ENCODE data around the gene FSIP1. TPM values are rescaled to one million over a fixed set of nuclear protein-coding genes. Genes with fewer than 3 reads are reported as not detected.

Gene FSIP1
- total RNA-seq, 1 experiment from 2014 or later: 0.79 TPM

- DNase-seq (ENCODE audit: low read depth in 1 of 2, low spot score in 2 of 2): no peak
- H3K27me3 ChIP-seq (replicated peaks): no peaks in the 10 kb centered on the region
- H3K4me1 ChIP-seq (replicated peaks): no peaks in the 10 kb centered on the region
- no peak overlapping the region for H3K4me3 ChIP-seq
- no peaks in the 10 kb centered on the region for H3K9me3 ChIP-seq (replicated peaks)
- H3K27ac ChIP-seq: no peak overlapping the region
- H3K36me3 ChIP-seq: peaks cover 51% of the 10 kb centered on the region
These were observed 19.1 kb upstream of the FSIP1 start for GRCh38 chr15:39801641-39802309.

- no peak overlapping the region for H3K4me3 ChIP-seq
- H3K9me3 ChIP-seq (replicated peaks): no peaks in the 10 kb centered on the region
- peaks cover 42% of the 10 kb centered on the region for H3K36me3 ChIP-seq
- no peaks in the 10 kb centered on the region for H3K27me3 ChIP-seq (replicated peaks)
- no peak overlapping the region for H3K27ac ChIP-seq
- no peaks in the 10 kb centered on the region for H3K4me1 ChIP-seq (replicated peaks)
- no peak for DNase-seq (ENCODE audit: low read depth in 1 of 2, low spot score in 2 of 2)
These were observed 16.9 kb upstream of the FSIP1 start for GRCh38 chr15:39799552-39800011.

GRCh38 chr15:39798382-39798781 is 15.7 kb upstream of the FSIP1 start:
- no peak overlapping the region for H3K27ac ChIP-seq
- no peaks in the 10 kb centered on the region for H3K9me3 ChIP-seq (replicated peaks)
- peaks cover 35% of the 10 kb centered on the region for H3K36me3 ChIP-seq
- no peak overlapping the region for H3K4me3 ChIP-seq
- H3K27me3 ChIP-seq (replicated peaks): no peaks in the 10 kb centered on the region
- no peak for DNase-seq (ENCODE audit: low read depth in 1 of 2, low spot score in 2 of 2)
- H3K4me1 ChIP-seq (replicated peaks): no peaks in the 10 kb centered on the region

GRCh38 chr15:39797407-39797806 is 14.8 kb upstream of the FSIP1 start:
- peaks cover 35% of the 10 kb centered on the region for H3K36me3 ChIP-seq
- no peak for DNase-seq (ENCODE audit: low read depth in 1 of 2, low spot score in 2 of 2)

GRCh38 chr15:39796601-39797000 is 14.0 kb upstream of the FSIP1 start:
- Histone ChIP-seq H3K36me3 (peaks cover 29% of the 10 kb centered on the region), H3K4me1 (replicated peaks) (no peaks in the 10 kb centered on the region), H3K4me3 (no peak overlapping the region), H3K27me3 (replicated peaks) (no peaks in the 10 kb centered on the region), H3K27ac (no peak overlapping the region), H3K9me3 (replicated peaks) (no peaks in the 10 kb centered on the region)
- no peak for DNase-seq (ENCODE audit: low read depth in 1 of 2, low spot score in 2 of 2)

More at GRCh38 chr15:39797407-39797806, 14.8 kb upstream of the FSIP1 start:
- Histone ChIP-seq H3K9me3 (replicated peaks) (no peaks in the 10 kb centered on the region), H3K4me1 (replicated peaks) (no peaks in the 10 kb centered on the region), H3K4me3 (no peak overlapping the region), H3K27me3 (replicated peaks) (no peaks in the 10 kb centered on the region), H3K27ac (no peak overlapping the region)

- Histone ChIP-seq H3K36me3 (peaks cover 18% of the 10 kb centered on the region), H3K27ac (no peak overlapping the region), H3K27me3 (replicated peaks) (no peaks in the 10 kb centered on the region), H3K4me3 (no peak overlapping the region), H3K9me3 (replicated peaks) (no peaks in the 10 kb centered on the region), H3K4me1 (replicated peaks) (no peaks in the 10 kb centered on the region)
- DNase-seq (ENCODE audit: low read depth in 1 of 2, low spot score in 2 of 2): no peak
These were observed 12.8 kb upstream of the FSIP1 start for GRCh38 chr15:39795486-39795885.

- no peaks in the 10 kb centered on the region for H3K27me3 ChIP-seq (replicated peaks)
- no peak overlapping the region for H3K4me3 ChIP-seq
- DNase-seq (ENCODE audit: low read depth in 1 of 2, low spot score in 2 of 2): no peak
- H3K27ac ChIP-seq: no peak overlapping the region
- H3K9me3 ChIP-seq (replicated peaks): no peaks in the 10 kb centered on the region
- H3K4me1 ChIP-seq (replicated peaks): peaks cover 2% of the 10 kb centered on the region
- H3K36me3 ChIP-seq: peaks cover 12% of the 10 kb centered on the region
These were observed 12.3 kb upstream of the FSIP1 start for GRCh38 chr15:39794954-39795353.

GRCh38 chr15:39793923-39794322 is 11.3 kb upstream of the FSIP1 start:
- Histone ChIP-seq H3K27me3 (replicated peaks) (no peaks in the 10 kb centered on the region), H3K9me3 (replicated peaks) (no peaks in the 10 kb centered on the region), H3K4me1 (replicated peaks) (peaks cover 12% of the 10 kb centered on the region), H3K36me3 (peaks cover 8% of the 10 kb centered on the region), H3K4me3 (no peak overlapping the region), H3K27ac (no peak overlapping the region)
- no peak for DNase-seq (ENCODE audit: low read depth in 1 of 2, low spot score in 2 of 2)

GRCh38 chr15:39792844-39793335 is 10.2 kb upstream of the FSIP1 start:
- peaks cover 22% of the 10 kb centered on the region for H3K4me1 ChIP-seq (replicated peaks)
- no peak overlapping the region for H3K4me3 ChIP-seq
- no peaks in the 10 kb centered on the region for H3K9me3 ChIP-seq (replicated peaks)
- H3K27ac ChIP-seq: no peak overlapping the region
- H3K27me3 ChIP-seq (replicated peaks): no peaks in the 10 kb centered on the region
- peaks cover under 1% of the 10 kb centered on the region; the same call in 1 of the 2 replicates for H3K36me3 ChIP-seq
- no peak for DNase-seq (ENCODE audit: low read depth in 1 of 2, low spot score in 2 of 2)

- Histone ChIP-seq H3K9me3 (replicated peaks) (no peaks in the 10 kb centered on the region), H3K27ac (no peak overlapping the region), H3K36me3 (no peaks in the 10 kb centered on the region), H3K27me3 (replicated peaks) (no peaks in the 10 kb centered on the region), H3K4me1 (replicated peaks) (peaks cover 29% of the 10 kb centered on the region), H3K4me3 (no peak overlapping the region)
- no peak for DNase-seq (ENCODE audit: low read depth in 1 of 2, low spot score in 2 of 2)
These were observed 9.6 kb upstream of the FSIP1 start for GRCh38 chr15:39792025-39792843.

GRCh38 chr15:39789736-39790135 is 7.1 kb upstream of the FSIP1 start:
- DNase-seq (ENCODE audit: low read depth in 1 of 2, low spot score in 2 of 2): no peak
- H3K9me3 ChIP-seq (replicated peaks): no peaks in the 10 kb centered on the region
- H3K27me3 ChIP-seq (replicated peaks): no peaks in the 10 kb centered on the region
- H3K27ac ChIP-seq: no peak overlapping the region
- H3K36me3 ChIP-seq: peaks cover 10% of the 10 kb centered on the region
- peaks cover 48% of the 10 kb centered on the region for H3K4me1 ChIP-seq (replicated peaks)
- H3K4me3 ChIP-seq: no peak overlapping the region

- no peaks in the 10 kb centered on the region for H3K27me3 ChIP-seq (replicated peaks)
- H3K36me3 ChIP-seq: peaks cover 10% of the 10 kb centered on the region
- no peak for DNase-seq (ENCODE audit: low read depth in 1 of 2, low spot score in 2 of 2)
- H3K4me3 ChIP-seq: no peak overlapping the region
- H3K9me3 ChIP-seq (replicated peaks): no peaks in the 10 kb centered on the region
- peaks cover 56% of the 10 kb centered on the region for H3K4me1 ChIP-seq (replicated peaks)
- no peak overlapping the region for H3K27ac ChIP-seq
These were observed 6.3 kb upstream of the FSIP1 start for GRCh38 chr15:39788800-39789565.

- no peak overlapping the region for H3K27ac ChIP-seq
- DNase-seq (ENCODE audit: low read depth in 1 of 2, low spot score in 2 of 2): no peak
- H3K4me1 ChIP-seq (replicated peaks): peaks cover 65% of the 10 kb centered on the region
- H3K4me3 ChIP-seq: no peak overlapping the region
- peaks cover 10% of the 10 kb centered on the region for H3K36me3 ChIP-seq
- H3K9me3 ChIP-seq (replicated peaks): no peaks in the 10 kb centered on the region
- H3K27me3 ChIP-seq (replicated peaks): no peaks in the 10 kb centered on the region
These were observed 5.5 kb upstream of the FSIP1 start for GRCh38 chr15:39788108-39788507.

Data from SJSA1 (cell line).